Osteoblast (primary cell): ENCODE measurements around the gene HS6ST3. TPM values are rescaled to one million over a fixed set of nuclear protein-coding genes. Genes with fewer than 3 reads are reported as not detected.

Source experiments
- DNase-seq: peaks from one replicate; pipeline ENCODE4 v3.0.0; 2011; ENCODE audit warnings: low spot score, mixed read lengths; ENCODE audit not compliant: insufficient read length; ENCODE audit errors: missing footprints
- H2AFZ ChIP-seq: 2 replicates; pipeline ENCODE4 v1.6.0; 2011; ENCODE audit warnings: mild to moderate bottlenecking, low read length
- H3K27ac ChIP-seq: 2 replicates; pipeline ENCODE4 v1.5.1; 2011; ENCODE audit warnings: mild to moderate bottlenecking, low read depth, low read length, moderate library complexity
- H3K27me3 ChIP-seq: 2 replicates; pipeline ENCODE4 v1.6.0; 2012; ENCODE audit warnings: mild to moderate bottlenecking, control low read depth, inconsistent platforms, low read length, moderate library complexity; ENCODE audit not compliant: insufficient read depth
- H3K36me3 ChIP-seq: 2 replicates; pipeline ENCODE4 v1.5.1; 2011; ENCODE audit warnings: mild to moderate bottlenecking, low read length, control low read depth, moderate library complexity; ENCODE audit not compliant: insufficient read depth
- H3K4me1 ChIP-seq: 2 replicates; pipeline ENCODE4 v1.5.1; 2011; ENCODE audit warnings: mild to moderate bottlenecking, low read length, control low read depth, moderate library complexity; ENCODE audit not compliant: insufficient read depth
- H3K4me2 ChIP-seq: 2 replicates; pipeline ENCODE4 v1.6.0; 2011; ENCODE audit warnings: mild to moderate bottlenecking, low read length; ENCODE audit not compliant: insufficient read depth
- H3K4me3 ChIP-seq: fragments of 200-600 bp; sonication (generic); 3 replicates; pipeline ENCODE4 v1.5.1; 2012; ENCODE audit warnings: mild to moderate bottlenecking, low read length, inconsistent platforms; ENCODE audit not compliant: insufficient read depth
- H3K79me2 ChIP-seq: 2 replicates; pipeline ENCODE4 v1.6.0; 2012; ENCODE audit warnings: mild to moderate bottlenecking, low read length, control low read depth, inconsistent platforms; ENCODE audit not compliant: insufficient read depth
- H3K9me3 ChIP-seq: 2 replicates; pipeline ENCODE4 v1.5.1; 2011; ENCODE audit warnings: low read depth, low read length, control low read depth
- H4K20me1 ChIP-seq: 2 replicates; pipeline ENCODE4 v1.6.0; 2012; ENCODE audit warnings: mild to moderate bottlenecking, low read length, control low read depth; ENCODE audit not compliant: insufficient read depth
- total RNA-seq: library from RNA; depleted of rRNA; stranded (reverse); fragments of >200 nt; gene quantifications from 2 replicates; pipeline ENCODE4 v1.2.3, GENCODE V29; 2012
- TF ChIP-seq, protein P1 (sequence below): IDR thresholded peaks from 2 replicates; pipeline ENCODE4 v1.5.1; 2011; ENCODE audit warnings: mild to moderate bottlenecking, low read depth, low read length, moderate library complexity; ENCODE audit errors: extremely low read depth

The HS6ST3 gene
- total RNA-seq, 1 donor = not detected

DNA sequence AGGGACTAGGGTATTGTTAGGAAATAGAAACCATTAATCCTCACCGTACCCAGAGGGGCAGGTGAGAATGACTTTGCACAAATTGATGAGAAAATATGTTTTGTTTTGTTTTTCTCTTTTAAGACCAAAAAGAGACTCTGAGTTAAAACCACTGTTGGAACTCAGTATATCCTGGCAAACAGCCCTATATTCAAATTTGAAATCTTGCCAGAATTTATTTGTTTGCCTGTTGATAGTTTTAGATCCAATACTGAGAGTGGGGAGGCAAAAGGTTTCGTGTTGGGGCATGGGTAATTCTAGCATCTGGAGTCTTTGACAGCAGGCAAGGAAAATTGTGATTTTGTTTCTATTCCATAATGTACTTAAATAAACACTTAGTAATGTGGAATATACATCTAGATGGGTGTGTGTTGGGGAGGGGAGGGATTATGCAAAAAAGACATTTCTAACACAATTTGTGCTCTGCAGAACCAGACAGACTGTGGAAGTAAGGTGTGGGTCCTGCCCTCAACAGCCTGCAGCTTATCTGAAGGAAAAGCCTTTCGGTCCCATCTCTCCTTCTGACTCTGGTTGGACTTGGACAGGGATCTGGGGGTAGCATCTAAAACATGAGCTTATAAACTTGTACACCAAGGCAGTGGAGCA is 713.7 kb downstream of the HS6ST3 start:
- Histone ChIP-seq H3K4me1 (no peaks in the 10 kb centered on the region), H3K79me2 (no peaks in the 10 kb centered on the region), H4K20me1 (no peaks in the 10 kb centered on the region), H3K27me3 (no peaks in the 10 kb centered on the region), H3K4me2 (no peak overlapping the region), H3K27ac (no peak overlapping the region), H2AFZ (no peak overlapping the region), H3K4me3 (no peak overlapping the region), H3K9me3 (no peaks in the 10 kb centered on the region), H3K36me3 (no peaks in the 10 kb centered on the region)
- TF ChIP-seq, protein P1, sequence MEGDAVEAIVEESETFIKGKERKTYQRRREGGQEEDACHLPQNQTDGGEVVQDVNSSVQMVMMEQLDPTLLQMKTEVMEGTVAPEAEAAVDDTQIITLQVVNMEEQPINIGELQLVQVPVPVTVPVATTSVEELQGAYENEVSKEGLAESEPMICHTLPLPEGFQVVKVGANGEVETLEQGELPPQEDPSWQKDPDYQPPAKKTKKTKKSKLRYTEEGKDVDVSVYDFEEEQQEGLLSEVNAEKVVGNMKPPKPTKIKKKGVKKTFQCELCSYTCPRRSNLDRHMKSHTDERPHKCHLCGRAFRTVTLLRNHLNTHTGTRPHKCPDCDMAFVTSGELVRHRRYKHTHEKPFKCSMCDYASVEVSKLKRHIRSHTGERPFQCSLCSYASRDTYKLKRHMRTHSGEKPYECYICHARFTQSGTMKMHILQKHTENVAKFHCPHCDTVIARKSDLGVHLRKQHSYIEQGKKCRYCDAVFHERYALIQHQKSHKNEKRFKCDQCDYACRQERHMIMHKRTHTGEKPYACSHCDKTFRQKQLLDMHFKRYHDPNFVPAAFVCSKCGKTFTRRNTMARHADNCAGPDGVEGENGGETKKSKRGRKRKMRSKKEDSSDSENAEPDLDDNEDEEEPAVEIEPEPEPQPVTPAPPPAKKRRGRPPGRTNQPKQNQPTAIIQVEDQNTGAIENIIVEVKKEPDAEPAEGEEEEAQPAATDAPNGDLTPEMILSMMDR = no peak
- DNase-seq = no peak

DNA sequence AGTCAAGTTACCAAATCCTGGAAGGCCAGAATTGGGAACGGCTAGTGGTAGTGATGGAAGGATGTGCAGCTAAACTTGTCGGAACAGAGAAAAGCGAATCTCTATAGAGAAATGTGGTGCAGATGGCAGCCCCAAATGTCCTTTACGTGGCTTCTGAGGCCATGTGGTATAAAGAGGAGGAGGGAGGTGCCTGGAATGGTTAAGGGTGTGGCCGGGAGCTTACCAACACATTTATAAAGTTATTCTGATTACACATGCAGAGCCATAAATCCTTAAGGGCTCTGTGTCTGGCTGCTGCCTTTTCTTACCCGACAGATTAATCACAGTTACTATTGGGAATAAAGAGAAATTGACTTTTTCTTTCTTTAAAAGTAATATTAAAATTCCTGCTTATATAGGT is 714.3 kb downstream of the HS6ST3 start:
- no peaks in the 10 kb centered on the region for H4K20me1 ChIP-seq
- H3K4me2 ChIP-seq = no peak overlapping the region
- no peaks in the 10 kb centered on the region for H3K36me3 ChIP-seq
- H2AFZ ChIP-seq = no peak overlapping the region
- H3K4me1 ChIP-seq = no peaks in the 10 kb centered on the region
- no peaks in the 10 kb centered on the region for H3K27me3 ChIP-seq
- TF ChIP-seq, protein P1 = no peak
- DNase-seq = no peak
- no peak overlapping the region for H3K4me3 ChIP-seq
- no peaks in the 10 kb centered on the region for H3K79me2 ChIP-seq
- H3K27ac ChIP-seq = no peak overlapping the region
- no peaks in the 10 kb centered on the region for H3K9me3 ChIP-seq

DNA sequence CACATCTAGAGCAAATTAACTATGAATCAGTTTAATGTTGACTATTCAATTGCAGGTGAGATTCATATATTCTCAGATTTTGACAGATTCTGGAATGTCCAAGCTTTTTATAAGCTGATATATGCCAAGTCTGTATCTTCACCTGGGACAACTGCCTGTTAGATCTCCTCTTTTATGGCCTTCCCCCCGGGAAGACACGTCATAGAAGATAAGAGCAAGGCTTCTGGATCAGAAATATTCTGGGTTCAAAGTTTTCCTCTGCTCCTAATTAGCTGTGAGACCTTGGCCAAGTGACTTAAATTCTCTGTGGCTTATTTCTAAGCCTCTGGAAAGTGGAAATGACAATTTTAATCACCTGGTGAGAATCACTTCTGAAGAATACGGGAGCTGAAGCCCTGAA is 716.8 kb downstream of the HS6ST3 start:
- H2AFZ ChIP-seq = no peak overlapping the region
- no peaks in the 10 kb centered on the region for H4K20me1 ChIP-seq
- H3K27me3 ChIP-seq = no peaks in the 10 kb centered on the region
- H3K4me1 ChIP-seq = no peaks in the 10 kb centered on the region
- TF ChIP-seq, protein P1 = no peak
- H3K79me2 ChIP-seq = no peaks in the 10 kb centered on the region
- peak; percentile 8 for DNase-seq
- H3K4me2 ChIP-seq = no peak overlapping the region
- no peak overlapping the region for H3K4me3 ChIP-seq
- H3K9me3 ChIP-seq = no peaks in the 10 kb centered on the region
- no peak overlapping the region for H3K27ac ChIP-seq
- H3K36me3 ChIP-seq = no peaks in the 10 kb centered on the region

DNA sequence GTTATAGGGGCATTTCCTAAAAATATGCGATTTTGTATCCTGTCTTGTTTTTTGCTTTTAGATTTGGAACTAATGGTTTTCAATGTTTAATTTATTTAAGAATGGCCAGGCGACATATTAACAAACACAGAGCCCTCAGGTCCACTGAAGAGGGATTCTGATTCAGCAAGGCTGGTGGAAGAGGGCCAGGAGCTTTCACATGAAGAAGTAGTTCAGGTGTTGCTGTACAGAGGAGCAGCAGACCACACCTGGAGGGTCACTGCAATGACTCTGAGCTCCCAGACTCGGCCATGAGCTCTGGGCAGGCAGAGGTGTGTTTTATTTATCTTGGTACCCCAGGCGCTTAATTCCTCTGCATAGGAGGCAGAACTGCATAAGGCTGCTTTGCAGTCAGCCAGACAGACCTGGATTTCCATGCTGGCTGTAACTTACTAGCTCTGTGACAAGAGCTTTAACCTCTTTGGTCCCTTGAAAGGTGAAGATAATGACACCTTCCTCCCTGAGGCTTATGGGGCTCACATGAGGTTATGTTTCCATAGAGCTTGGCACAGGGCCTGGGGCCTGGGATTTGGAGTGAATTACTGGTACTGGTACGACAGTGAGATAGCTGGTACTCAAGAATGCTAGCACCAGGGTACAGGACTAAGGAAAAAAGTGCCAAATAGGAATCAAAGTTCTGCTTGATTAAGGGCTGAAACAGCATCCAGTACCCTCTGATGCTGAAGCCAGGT is 719.6 kb downstream of the HS6ST3 start:
- no peaks in the 10 kb centered on the region for H3K4me1 ChIP-seq
- H3K4me2 ChIP-seq = no peak overlapping the region
- H3K9me3 ChIP-seq = no peaks in the 10 kb centered on the region

More for the DNA sequence above, 719.6 kb downstream of the HS6ST3 start:
- H3K79me2 ChIP-seq = no peaks in the 10 kb centered on the region
- DNase-seq = no peak
- no peaks in the 10 kb centered on the region for H3K36me3 ChIP-seq
- H4K20me1 ChIP-seq = no peaks in the 10 kb centered on the region
- TF ChIP-seq, protein P1 = no peak
- H3K27ac ChIP-seq = no peak overlapping the region
- no peak overlapping the region for H3K4me3 ChIP-seq
- no peaks in the 10 kb centered on the region for H3K27me3 ChIP-seq
- H2AFZ ChIP-seq = no peak overlapping the region
